Measurements from ENCODE around the gene TDRD7.

The TDRD7 gene

DNA sequence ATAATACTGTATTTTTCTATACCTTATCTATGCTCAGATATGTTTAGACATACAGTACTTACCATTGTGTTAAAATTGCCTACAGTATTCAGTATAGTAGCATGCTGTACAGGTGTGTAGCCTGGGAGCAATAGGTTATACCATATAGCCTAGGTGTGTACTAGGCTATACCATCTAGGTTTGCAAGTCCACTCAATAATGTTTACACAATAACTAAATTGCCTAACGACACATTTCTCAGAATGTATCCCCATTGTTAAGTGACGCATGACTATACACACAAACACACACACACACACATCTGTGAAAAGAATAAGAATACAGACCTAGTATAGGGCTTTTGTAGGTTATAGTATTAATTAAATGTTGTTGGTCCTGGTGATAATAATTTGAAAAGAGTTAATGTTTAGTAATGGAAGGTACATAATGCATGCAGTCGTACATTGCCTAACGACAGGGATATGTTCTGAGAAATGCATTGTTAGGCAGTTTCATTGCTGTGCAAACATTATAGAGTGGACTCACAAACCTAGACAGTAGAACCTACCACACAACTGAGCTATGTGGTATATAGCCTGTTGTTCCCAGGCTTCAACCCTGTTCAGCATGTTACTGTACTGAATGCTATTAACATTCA, 13.6 kb downstream of the TDRD7 start (continued):
- TF ChIP-seq, protein P1, sequence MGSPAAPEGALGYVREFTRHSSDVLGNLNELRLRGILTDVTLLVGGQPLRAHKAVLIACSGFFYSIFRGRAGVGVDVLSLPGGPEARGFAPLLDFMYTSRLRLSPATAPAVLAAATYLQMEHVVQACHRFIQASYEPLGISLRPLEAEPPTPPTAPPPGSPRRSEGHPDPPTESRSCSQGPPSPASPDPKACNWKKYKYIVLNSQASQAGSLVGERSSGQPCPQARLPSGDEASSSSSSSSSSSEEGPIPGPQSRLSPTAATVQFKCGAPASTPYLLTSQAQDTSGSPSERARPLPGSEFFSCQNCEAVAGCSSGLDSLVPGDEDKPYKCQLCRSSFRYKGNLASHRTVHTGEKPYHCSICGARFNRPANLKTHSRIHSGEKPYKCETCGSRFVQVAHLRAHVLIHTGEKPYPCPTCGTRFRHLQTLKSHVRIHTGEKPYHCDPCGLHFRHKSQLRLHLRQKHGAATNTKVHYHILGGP (tag by site-specific recombination; IDR thresholded peaks at IDR 0.05), result no peak
- TF ChIP-seq ZNF426 (tag by site-specific recombination; IDR thresholded peaks at IDR 0.05) (no peak), YY2 (tag by site-specific recombination; IDR thresholded peaks at IDR 0.05) (no peak), ZNF121 (tag by site-specific recombination; IDR thresholded peaks at IDR 0.05) (no peak), ZNF776 (tag by site-specific recombination; IDR thresholded peaks at IDR 0.05; ENCODE audit: borderline replicate concordance) (no peak), ZFHX2 (tag by site-specific recombination; conservative IDR thresholded peaks at IDR 0.05) (no peak), ZNF138 (tag by site-specific recombination; IDR thresholded peaks at IDR 0.05; ENCODE audit: borderline replicate concordance) (no peak)
- TF ChIP-seq, protein P2, sequence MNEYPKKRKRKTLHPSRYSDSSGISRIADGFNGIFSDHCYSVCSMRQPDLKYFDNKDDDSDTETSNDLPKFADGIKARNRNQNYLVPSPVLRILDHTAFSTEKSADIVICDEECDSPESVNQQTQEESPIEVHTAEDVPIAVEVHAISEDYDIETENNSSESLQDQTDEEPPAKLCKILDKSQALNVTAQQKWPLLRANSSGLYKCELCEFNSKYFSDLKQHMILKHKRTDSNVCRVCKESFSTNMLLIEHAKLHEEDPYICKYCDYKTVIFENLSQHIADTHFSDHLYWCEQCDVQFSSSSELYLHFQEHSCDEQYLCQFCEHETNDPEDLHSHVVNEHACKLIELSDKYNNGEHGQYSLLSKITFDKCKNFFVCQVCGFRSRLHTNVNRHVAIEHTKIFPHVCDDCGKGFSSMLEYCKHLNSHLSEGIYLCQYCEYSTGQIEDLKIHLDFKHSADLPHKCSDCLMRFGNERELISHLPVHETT (tag by site-specific recombination; IDR thresholded peaks at IDR 0.05), result no peak
- TF ChIP-seq, protein P3, sequence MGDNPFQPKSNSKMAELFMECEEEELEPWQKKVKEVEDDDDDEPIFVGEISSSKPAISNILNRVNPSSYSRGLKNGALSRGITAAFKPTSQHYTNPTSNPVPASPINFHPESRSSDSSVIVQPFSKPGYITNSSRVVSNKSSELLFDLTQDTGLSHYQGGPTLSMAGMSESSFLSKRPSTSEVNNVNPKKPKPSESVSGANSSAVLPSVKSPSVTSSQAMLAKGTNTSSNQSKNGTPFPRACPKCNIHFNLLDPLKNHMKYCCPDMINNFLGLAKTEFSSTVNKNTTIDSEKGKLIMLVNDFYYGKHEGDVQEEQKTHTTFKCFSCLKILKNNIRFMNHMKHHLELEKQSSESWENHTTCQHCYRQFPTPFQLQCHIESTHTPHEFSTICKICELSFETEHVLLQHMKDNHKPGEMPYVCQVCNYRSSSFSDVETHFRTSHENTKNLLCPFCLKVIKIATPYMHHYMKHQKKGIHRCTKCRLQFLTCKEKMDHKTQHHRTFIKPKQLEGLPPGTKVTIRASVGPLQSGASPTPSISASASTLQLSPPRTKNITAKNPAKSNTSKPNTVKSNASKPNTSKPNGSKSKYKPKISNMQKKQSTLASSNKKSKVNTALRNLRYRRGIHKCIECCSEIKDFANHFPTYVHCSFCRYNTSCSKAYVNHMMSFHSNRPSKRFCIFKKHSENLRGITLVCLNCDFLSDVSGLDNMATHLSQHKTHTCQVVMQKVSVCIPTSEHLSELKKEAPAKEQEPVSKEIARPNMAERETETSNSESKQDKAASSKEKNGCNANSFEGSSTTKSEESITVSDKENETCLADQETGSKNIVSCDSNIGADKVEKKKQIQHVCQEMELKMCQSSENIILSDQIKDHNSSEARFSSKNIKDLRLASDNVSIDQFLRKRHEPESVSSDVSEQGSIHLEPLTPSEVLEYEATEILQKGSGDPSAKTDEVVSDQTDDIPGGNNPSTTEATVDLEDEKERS (tag by site-specific recombination; IDR thresholded peaks at IDR 0.05), result no peak

DNA sequence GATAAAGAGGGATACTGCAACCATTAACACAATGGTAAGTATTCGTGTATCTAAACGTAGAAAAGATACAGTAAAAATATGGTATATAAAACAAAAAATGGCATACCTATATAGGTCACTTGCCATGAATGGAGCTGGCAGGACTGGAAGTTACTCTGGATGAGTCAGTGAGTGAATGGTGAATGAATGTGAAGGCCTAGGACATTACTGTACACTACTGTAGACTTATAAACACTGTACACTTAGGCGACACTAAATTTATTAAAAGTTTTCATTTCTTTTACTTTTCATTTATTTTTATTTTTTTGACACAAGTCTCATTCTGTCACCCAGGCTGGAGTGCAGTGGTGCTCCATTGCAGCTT, 14.1 kb downstream of the TDRD7 start:
- no peaks in the 10 kb centered on the region for H3K4me1 ChIP-seq (ENCODE audit: control insufficient read depth, insufficient read depth, low read length)
- ChIA-PET POLR2A (no interaction called here), CTCF (interaction anchor here (0.7 kb wide), 1 partner anchor 28 kb away, joined by 3 read pairs; no protein-coding TSS in a partner anchor)
- no peak for TF ChIP-seq ZNF19 (tag by site-specific recombination; IDR thresholded peaks at IDR 0.05; ENCODE audit: low read depth)
- H3K27ac ChIP-seq (ENCODE audit: extremely low read depth, low read depth, low read length), result no peak overlapping the region
- H3K36me3 ChIP-seq (ENCODE audit: control insufficient read depth in 2 of 2, insufficient read depth in 1 of 2, low read length in 2 of 2), result peaks cover 0 to 19% of the 10 kb centered on the region in 2 experiments; a peak in 1 of 3 replicates
- H3K4me3 ChIP-seq (ENCODE audit: low read depth, low read length), result no peak overlapping the region
- H3K9me3 ChIP-seq (ENCODE audit: control insufficient read depth, insufficient read depth, low read depth, low read length), result no peaks in the 10 kb centered on the region

DNA sequence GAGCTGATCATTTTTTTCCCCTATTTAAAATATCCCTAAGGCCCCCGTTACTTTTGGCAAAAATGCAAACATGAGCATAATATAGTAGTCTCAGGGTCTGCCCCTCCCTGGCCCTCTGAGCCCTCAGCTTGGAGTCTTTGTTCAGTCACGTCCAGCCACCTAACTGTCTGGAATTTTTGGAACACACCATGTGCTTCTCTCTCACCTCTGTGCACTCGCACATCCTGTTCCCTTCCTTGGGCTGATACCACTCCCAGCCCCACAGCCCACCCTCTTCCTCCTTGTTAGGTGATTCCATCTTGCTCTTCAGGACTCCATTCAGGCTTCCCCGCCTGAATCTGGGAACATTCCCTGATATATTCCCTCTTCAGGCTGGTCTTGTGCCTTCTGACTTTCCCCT, 16.0 kb downstream of the TDRD7 start:
- no peak overlapping the region for H3K4me3 ChIP-seq (ENCODE audit: low read depth, low read length)
- H3K36me3 ChIP-seq (ENCODE audit: control insufficient read depth in 2 of 2, insufficient read depth in 1 of 2, low read length in 2 of 2), result peaks cover 0 to 38% of the 10 kb centered on the region in 2 experiments; a peak in 1 of 3 replicates
- ChIA-PET CTCF (interaction anchor here (0.5 to 2.2 kb wide), 3 partner anchors 32 to 188 kb away, joined by 4 to 7 read pairs (median 5); no protein-coding TSS in a partner anchor), POLR2A (no interaction called here)
- no peaks in the 10 kb centered on the region for H3K4me1 ChIP-seq (ENCODE audit: control insufficient read depth, insufficient read depth, low read length)
- H3K27ac ChIP-seq (ENCODE audit: extremely low read depth, low read depth, low read length), result no peak overlapping the region
- no peaks in the 10 kb centered on the region for H3K9me3 ChIP-seq (ENCODE audit: control insufficient read depth, insufficient read depth, low read depth, low read length)
- no peak for TF ChIP-seq ZNF843 (tag by site-specific recombination; IDR thresholded peaks at IDR 0.05)
- TF ChIP-seq BCL11A (tag by site-specific recombination; IDR thresholded peaks at IDR 0.05; ENCODE audit: low read depth), result no peak
- no peak for TF ChIP-seq ZBTB17 (tag by site-specific recombination; IDR thresholded peaks at IDR 0.05)
- no peak for TF ChIP-seq ZNF530 (tag by site-specific recombination; IDR thresholded peaks at IDR 0.05; ENCODE audit: low read depth)
- TF ChIP-seq, protein P4, sequence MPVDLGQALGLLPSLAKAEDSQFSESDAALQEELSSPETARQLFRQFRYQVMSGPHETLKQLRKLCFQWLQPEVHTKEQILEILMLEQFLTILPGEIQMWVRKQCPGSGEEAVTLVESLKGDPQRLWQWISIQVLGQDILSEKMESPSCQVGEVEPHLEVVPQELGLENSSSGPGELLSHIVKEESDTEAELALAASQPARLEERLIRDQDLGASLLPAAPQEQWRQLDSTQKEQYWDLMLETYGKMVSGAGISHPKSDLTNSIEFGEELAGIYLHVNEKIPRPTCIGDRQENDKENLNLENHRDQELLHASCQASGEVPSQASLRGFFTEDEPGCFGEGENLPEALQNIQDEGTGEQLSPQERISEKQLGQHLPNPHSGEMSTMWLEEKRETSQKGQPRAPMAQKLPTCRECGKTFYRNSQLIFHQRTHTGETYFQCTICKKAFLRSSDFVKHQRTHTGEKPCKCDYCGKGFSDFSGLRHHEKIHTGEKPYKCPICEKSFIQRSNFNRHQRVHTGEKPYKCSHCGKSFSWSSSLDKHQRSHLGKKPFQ (tag by site-specific recombination; IDR thresholded peaks at IDR 0.05), result no peak
- no peak for TF ChIP-seq ZNF214 (tag by site-specific recombination; IDR thresholded peaks at IDR 0.05; ENCODE audit: borderline replicate concordance)
- no peak for TF ChIP-seq ZNF274 (IDR thresholded peaks at IDR 0.05; ENCODE audit: low read length)
- no peak for TF ChIP-seq ZNF274 (tag by site-specific recombination; IDR thresholded peaks at IDR 0.05; ENCODE audit: borderline replicate concordance)
- no peak for TF ChIP-seq YY1 (tag by site-specific recombination; IDR thresholded peaks at IDR 0.05)
- TF ChIP-seq ZNF791 (tag by site-specific recombination; IDR thresholded peaks at IDR 0.05), result no peak
- TF ChIP-seq ZNF76 (tag by site-specific recombination; IDR thresholded peaks at IDR 0.05; ENCODE audit: borderline replicate concordance, low read depth), result no peak
- TF ChIP-seq, protein P5, sequence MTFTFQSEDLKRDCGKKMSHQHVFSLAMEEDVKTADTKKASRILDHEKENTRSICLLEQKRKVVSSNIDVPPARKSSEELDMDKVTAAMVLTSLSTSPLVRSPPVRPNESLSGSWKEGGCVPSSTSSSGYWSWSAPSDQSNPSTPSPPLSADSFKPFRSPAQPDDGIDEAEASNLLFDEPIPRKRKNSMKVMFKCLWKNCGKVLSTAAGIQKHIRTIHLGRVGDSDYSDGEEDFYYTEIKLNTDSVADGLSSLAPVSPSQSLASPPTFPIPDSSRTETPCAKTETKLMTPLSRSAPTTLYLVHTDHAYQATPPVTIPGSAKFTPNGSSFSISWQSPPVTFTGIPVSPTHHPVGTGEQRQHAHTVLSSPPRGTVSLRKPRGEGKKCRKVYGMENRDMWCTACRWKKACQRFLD (tag by site-specific recombination; IDR thresholded peaks at IDR 0.05), result no peak
- TF ChIP-seq ZNF521 (tag by site-specific recombination; IDR thresholded peaks at IDR 0.05), result no peak
- no peak for TF ChIP-seq ZNF132 (tag by site-specific recombination; IDR thresholded peaks at IDR 0.05; ENCODE audit: borderline replicate concordance)
- TF ChIP-seq ZNF366 (tag by site-specific recombination; conservative IDR thresholded peaks at IDR 0.05), result no peak

All from HEK293 (cell line).